Epithelial cell of esophagus (primary cell): ENCODE data around the gene SVBP.

Experiments
- DNase-seq: peaks from one replicate; pipeline ENCODE4 v3.0.0; 2010; ENCODE audit warnings: low read depth
- H3K4me3 ChIP-seq: 2 replicates; pipeline ENCODE4 v1.5.1; 2011; ENCODE audit warnings: mild to moderate bottlenecking, low read length, control low read depth
- CTCF ChIP-seq: IDR thresholded peaks from 2 replicates; pipeline ENCODE4 v1.5.1; 2011; ENCODE audit warnings: low read depth, mild to moderate bottlenecking, low read length, control low read depth, inconsistent platforms; ENCODE audit not compliant: insufficient read depth; ENCODE audit errors: missing control alignments

Gene SVBP

GRCh38 chr1:42762269-42762668 is 54.9 kb downstream of the SVBP start:
- no peak for DNase-seq
- H3K4me3 ChIP-seq: no peak overlapping the region
- no peak for TF ChIP-seq CTCF

GRCh38 chr1:42761567-42761966 is 55.6 kb downstream of the SVBP start:
- no peak for DNase-seq
- H3K4me3 ChIP-seq: no peak overlapping the region
- no peak for TF ChIP-seq CTCF

GRCh38 chr1:42759114-42759513 is 58.1 kb downstream of the SVBP start:
- TF ChIP-seq CTCF: no peak
- H3K4me3 ChIP-seq: no peak overlapping the region
- DNase-seq: no peak

GRCh38 chr1:42758641-42759040 is 58.6 kb downstream of the SVBP start:
- no peak for DNase-seq
- TF ChIP-seq CTCF: no peak
- no peak overlapping the region for H3K4me3 ChIP-seq

- no peak for TF ChIP-seq CTCF
- peak; percentile 68 for DNase-seq
- no peak overlapping the region for H3K4me3 ChIP-seq
Observed at GRCh38 chr1:42757892-42758275, 59.3 kb downstream of the SVBP start.
